Measurements from ENCODE around the gene LMNB1. TPM values are rescaled to one million over a fixed set of nuclear protein-coding genes. Genes with fewer than 3 reads are reported as not detected.

Gene LMNB1
- polyA plus RNA-seq, 3 donors = 18.0 to 33.0 (median 28.2) TPM

GRCh38 chr5:126878085-126878484, 101.1 kb downstream of the LMNB1 start:
- Mint-ChIP-seq H3K36me3 (peaks cover 9 to 37% of the 10 kb centered on the region in 2 donors), H3K27ac (no peak overlapping the region), H3K9me3 (no peaks in the 10 kb centered on the region), H3K27me3 (ENCODE audit: low read depth in 3 of 3) (peaks cover 0 to 2% (median 0%) of the 10 kb centered on the region in 3 donors), H3K4me1 (no peaks in the 10 kb centered on the region), H3K4me3 (no peak overlapping the region)
- no peak overlapping the region for H3K9ac ChIP-seq (ENCODE audit: insufficient read depth, low read length, poor library complexity, severe bottlenecking)
- no peaks in the 10 kb centered on the region for H3K4me1 ChIP-seq (ENCODE audit: control insufficient read depth in 1 of 2, insufficient read depth in 2 of 2, low read length in 2 of 2)
- no peak overlapping the region for H3K27ac ChIP-seq (ENCODE audit: low read depth in 1 of 2, low read length in 2 of 2)
- no peak overlapping the region for H3K4me3 ChIP-seq (replicated peaks in 1 of 3; ENCODE audit: low read depth in 2 of 3, low read length in 3 of 3)
- over 99% methylated on average over 10 of the region's 13 CpGs for WGBS (ENCODE audit: insufficient coverage)
- H3K36me3 ChIP-seq (replicated peaks in 1 of 2; ENCODE audit: control insufficient read depth in 1 of 2, insufficient read depth in 2 of 2, low read length in 2 of 2) = no peaks in the 10 kb centered on the region
- H2AFZ ChIP-seq (ENCODE audit: insufficient read depth, low read depth, low read length, poor library complexity, severe bottlenecking) = no peak overlapping the region
- intact Hi-C loops (cut with micrococcal nuclease) = no loop called here
- no peak overlapping the region for H3K4me2 ChIP-seq (replicated peaks; ENCODE audit: extremely low read depth, low read length, poor library complexity, severe bottlenecking)
- H3K79me2 ChIP-seq (ENCODE audit: insufficient read depth, low read length) = no peaks in the 10 kb centered on the region
- DNase-seq = no peak
- TF ChIP-seq, protein P1, sequence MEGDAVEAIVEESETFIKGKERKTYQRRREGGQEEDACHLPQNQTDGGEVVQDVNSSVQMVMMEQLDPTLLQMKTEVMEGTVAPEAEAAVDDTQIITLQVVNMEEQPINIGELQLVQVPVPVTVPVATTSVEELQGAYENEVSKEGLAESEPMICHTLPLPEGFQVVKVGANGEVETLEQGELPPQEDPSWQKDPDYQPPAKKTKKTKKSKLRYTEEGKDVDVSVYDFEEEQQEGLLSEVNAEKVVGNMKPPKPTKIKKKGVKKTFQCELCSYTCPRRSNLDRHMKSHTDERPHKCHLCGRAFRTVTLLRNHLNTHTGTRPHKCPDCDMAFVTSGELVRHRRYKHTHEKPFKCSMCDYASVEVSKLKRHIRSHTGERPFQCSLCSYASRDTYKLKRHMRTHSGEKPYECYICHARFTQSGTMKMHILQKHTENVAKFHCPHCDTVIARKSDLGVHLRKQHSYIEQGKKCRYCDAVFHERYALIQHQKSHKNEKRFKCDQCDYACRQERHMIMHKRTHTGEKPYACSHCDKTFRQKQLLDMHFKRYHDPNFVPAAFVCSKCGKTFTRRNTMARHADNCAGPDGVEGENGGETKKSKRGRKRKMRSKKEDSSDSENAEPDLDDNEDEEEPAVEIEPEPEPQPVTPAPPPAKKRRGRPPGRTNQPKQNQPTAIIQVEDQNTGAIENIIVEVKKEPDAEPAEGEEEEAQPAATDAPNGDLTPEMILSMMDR (IDR thresholded peaks at IDR 0.05) = no peak
- no peaks in the 10 kb centered on the region for H3K9me3 ChIP-seq (replicated peaks in 1 of 2; ENCODE audit: control insufficient read depth in 1 of 2, insufficient read depth in 1 of 2, low read length in 2 of 2)
- H3K27me3 ChIP-seq (ENCODE audit: control insufficient read depth in 2 of 2, insufficient read depth in 2 of 2, low read length in 2 of 2) = no peaks in the 10 kb centered on the region
- H4K20me1 ChIP-seq (ENCODE audit: insufficient read depth, low read length) = no peaks in the 10 kb centered on the region

- Histone ChIP-seq H2AFZ (ENCODE audit: insufficient read depth, low read depth, low read length, poor library complexity, severe bottlenecking) (no peak overlapping the region), H3K79me2 (ENCODE audit: insufficient read depth, low read length) (no peaks in the 10 kb centered on the region), H3K27me3 (ENCODE audit: control insufficient read depth in 2 of 2, insufficient read depth in 2 of 2, low read length in 2 of 2) (no peaks in the 10 kb centered on the region), H3K9ac (ENCODE audit: insufficient read depth, low read length, poor library complexity, severe bottlenecking) (no peak overlapping the region), H3K9me3 (replicated peaks in 1 of 2; ENCODE audit: control insufficient read depth in 1 of 2, insufficient read depth in 1 of 2, low read length in 2 of 2) (no peaks in the 10 kb centered on the region), H4K20me1 (ENCODE audit: insufficient read depth, low read length) (no peaks in the 10 kb centered on the region), H3K4me1 (ENCODE audit: control insufficient read depth in 1 of 2, insufficient read depth in 2 of 2, low read length in 2 of 2) (no peaks in the 10 kb centered on the region), H3K27ac (ENCODE audit: low read depth in 1 of 2, low read length in 2 of 2) (no peak overlapping the region), H3K4me2 (replicated peaks; ENCODE audit: extremely low read depth, low read length, poor library complexity, severe bottlenecking) (no peak overlapping the region), H3K36me3 (replicated peaks in 1 of 2; ENCODE audit: control insufficient read depth in 1 of 2, insufficient read depth in 2 of 2, low read length in 2 of 2) (no peaks in the 10 kb centered on the region), H3K4me3 (replicated peaks in 1 of 3; ENCODE audit: low read depth in 2 of 3, low read length in 3 of 3) (no peak overlapping the region)
- H3K4me1 Mint-ChIP-seq = no peaks in the 10 kb centered on the region
- H3K4me3 Mint-ChIP-seq = no peak overlapping the region
- WGBS (ENCODE audit: insufficient coverage) = 100% methylated on average over 1 of the region's 4 CpGs
- intact Hi-C loops (cut with micrococcal nuclease) = no loop called here
- H3K36me3 Mint-ChIP-seq = peaks cover 9 to 34% of the 10 kb centered on the region in 2 donors
- H3K27ac Mint-ChIP-seq = no peak overlapping the region
- no peak for DNase-seq
- peaks cover 0 to 2% (median 0%) of the 10 kb centered on the region in 3 donors for H3K27me3 Mint-ChIP-seq (ENCODE audit: low read depth in 3 of 3)
- H3K9me3 Mint-ChIP-seq = no peaks in the 10 kb centered on the region
- TF ChIP-seq, protein P1 (IDR thresholded peaks at IDR 0.05) = no peak
Measured at GRCh38 chr5:126878634-126879033, 101.7 kb downstream of the LMNB1 start.

Data from CD14-positive monocyte (primary cell).